Measurements from ENCODE around the gene SHISA3. TPM values are rescaled to one million over a fixed set of nuclear protein-coding genes. Genes with fewer than 3 reads are reported as not detected.

Gene SHISA3
- total and polyA plus RNA-seq, 2 of the 13 experiments (the other 11 are each of a cell fraction or from before 2014, with no cell fraction given) = not detected

GRCh38 chr4:42385516-42385915 is 11.8 kb upstream of the SHISA3 start (continued):
- TF ChIP-seq, protein P1, sequence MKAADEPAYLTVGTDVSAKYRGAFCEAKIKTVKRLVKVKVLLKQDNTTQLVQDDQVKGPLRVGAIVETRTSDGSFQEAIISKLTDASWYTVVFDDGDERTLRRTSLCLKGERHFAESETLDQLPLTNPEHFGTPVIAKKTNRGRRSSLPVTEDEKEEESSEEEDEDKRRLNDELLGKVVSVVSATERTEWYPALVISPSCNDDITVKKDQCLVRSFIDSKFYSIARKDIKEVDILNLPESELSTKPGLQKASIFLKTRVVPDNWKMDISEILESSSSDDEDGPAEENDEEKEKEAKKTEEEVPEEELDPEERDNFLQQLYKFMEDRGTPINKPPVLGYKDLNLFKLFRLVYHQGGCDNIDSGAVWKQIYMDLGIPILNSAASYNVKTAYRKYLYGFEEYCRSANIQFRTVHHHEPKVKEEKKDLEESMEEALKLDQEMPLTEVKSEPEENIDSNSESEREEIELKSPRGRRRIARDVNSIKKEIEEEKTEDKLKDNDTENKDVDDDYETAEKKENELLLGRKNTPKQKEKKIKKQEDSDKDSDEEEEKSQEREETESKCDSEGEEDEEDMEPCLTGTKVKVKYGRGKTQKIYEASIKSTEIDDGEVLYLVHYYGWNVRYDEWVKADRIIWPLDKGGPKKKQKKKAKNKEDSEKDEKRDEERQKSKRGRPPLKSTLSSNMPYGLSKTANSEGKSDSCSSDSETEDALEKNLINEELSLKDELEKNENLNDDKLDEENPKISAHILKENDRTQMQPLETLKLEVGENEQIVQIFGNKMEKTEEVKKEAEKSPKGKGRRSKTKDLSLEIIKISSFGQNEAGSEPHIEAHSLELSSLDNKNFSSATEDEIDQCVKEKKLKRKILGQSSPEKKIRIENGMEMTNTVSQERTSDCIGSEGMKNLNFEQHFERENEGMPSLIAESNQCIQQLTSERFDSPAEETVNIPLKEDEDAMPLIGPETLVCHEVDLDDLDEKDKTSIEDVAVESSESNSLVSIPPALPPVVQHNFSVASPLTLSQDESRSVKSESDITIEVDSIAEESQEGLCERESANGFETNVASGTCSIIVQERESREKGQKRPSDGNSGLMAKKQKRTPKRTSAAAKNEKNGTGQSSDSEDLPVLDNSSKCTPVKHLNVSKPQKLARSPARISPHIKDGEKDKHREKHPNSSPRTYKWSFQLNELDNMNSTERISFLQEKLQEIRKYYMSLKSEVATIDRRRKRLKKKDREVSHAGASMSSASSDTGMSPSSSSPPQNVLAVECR (CRISPR knock-in tag; IDR thresholded peaks at IDR 0.05; ENCODE audit: borderline replicate concordance) = no peak
- TF ChIP-seq ZSCAN12 (CRISPR knock-in tag; IDR thresholded peaks at IDR 0.05) (no peak), SIX1 (CRISPR knock-in tag; IDR thresholded peaks at IDR 0.05; ENCODE audit: borderline replicate concordance) (no peak)

DNA sequence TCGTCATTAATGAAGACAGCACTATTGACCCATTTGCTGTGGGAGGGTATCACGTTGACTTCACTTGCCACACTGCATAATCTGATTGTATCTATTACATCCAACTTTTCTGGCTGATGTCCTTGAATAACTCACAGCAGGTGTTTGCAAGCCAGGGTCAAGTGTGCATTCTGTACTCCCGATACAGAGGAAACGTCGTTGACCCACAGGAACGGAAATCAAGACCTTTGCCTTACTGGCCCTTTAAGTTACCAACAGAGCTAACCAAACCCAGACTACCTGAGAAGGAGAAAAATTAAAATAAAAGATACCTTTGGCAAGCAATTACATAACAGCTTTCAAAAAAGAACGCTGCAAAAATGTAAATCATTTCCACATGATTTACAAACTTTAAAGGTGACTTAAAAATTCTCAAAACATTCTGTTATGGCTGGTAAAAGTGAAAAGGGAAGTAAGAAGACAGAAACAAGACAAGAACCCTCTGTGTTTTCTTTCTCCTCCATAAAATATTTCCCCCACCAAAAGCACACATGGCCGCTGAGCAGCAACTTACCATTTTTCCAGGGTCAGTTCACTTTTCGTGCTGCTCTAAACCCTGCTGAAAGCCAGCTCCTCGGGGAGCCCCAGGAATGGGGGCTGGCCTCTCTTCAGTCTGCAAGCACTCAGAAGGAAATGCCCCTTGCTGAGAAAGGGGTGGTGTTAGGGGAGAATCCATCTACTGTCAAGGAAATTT is 6.5 kb upstream of the SHISA3 start:
- ChIA-PET POLR2A (no interaction called here), CTCF (ENCODE audit: low intra/inter-chr PET ratio, low total read pairs) (no interaction called here)
- H3K79me2 ChIP-seq (ENCODE audit: insufficient read depth, low read length) = no peaks in the 10 kb centered on the region
- H3K4me2 ChIP-seq (ENCODE audit: low read depth, low read length) = no peak overlapping the region
- DNase-seq (ENCODE audit: low spot score) = no peak
- H3K9ac ChIP-seq (ENCODE audit: insufficient read depth, low read depth, low read length) = no peak overlapping the region
- H3K27me3 ChIP-seq (ENCODE audit: control insufficient read depth in 1 of 2, insufficient read depth in 2 of 2, low read length in 2 of 2) = peaks cover 0 to 3% of the 10 kb centered on the region in 2 experiments; a peak in 1 of 5 replicates
- intact Hi-C loops (cut with micrococcal nuclease; ENCODE audit: unreplicated experiment) (no loop called here), in situ Hi-C loops (cut with HindIII; ENCODE audit: extremely low pct_ligation_motif_present, low pct_unique_long_range_greater_than_20kb) (no loop called here)
- WGBS (ENCODE audit: low lambda C conversion rate) = 16% methylated on average over 10 of the region's 10 CpGs
- FAIRE-seq = no peak
- H3K4me1 ChIP-seq (ENCODE audit: insufficient read depth, low read length) = no peaks in the 10 kb centered on the region
- H3K36me3 ChIP-seq (replicated peaks in 1 of 2; ENCODE audit: control insufficient read depth in 1 of 2, insufficient read depth in 2 of 2, low read length in 2 of 2) = no peaks in the 10 kb centered on the region
- no TSS peak for BruUV-seq (replicated peaks)
- no peak overlapping the region for H2AFZ ChIP-seq (ENCODE audit: low read length)
- H3K4me3 ChIP-seq (replicated peaks in 1 of 3; ENCODE audit: insufficient read depth in 1 of 3, low read depth in 2 of 3, low read length in 3 of 3) = no peak overlapping the region
- no peak for ATAC-seq
- no peaks in the 10 kb centered on the region for H4K20me1 ChIP-seq (ENCODE audit: insufficient read depth, low read length)
- no peak overlapping the region for H3K27ac ChIP-seq (ENCODE audit: extremely low read length, insufficient read depth, low read length)
- no peaks in the 10 kb centered on the region for H3K9me3 ChIP-seq (ENCODE audit: low read length)
- no peak for TF ChIP-seq BRCA1 (CRISPR knock-in tag; IDR thresholded peaks at IDR 0.05)
- no peak for TF ChIP-seq HES4 (CRISPR knock-in tag; IDR thresholded peaks at IDR 0.05; ENCODE audit: borderline replicate concordance)
- no peak for TF ChIP-seq SMYD3 (CRISPR knock-in tag; IDR thresholded peaks at IDR 0.05)
- TF ChIP-seq, protein P2, sequence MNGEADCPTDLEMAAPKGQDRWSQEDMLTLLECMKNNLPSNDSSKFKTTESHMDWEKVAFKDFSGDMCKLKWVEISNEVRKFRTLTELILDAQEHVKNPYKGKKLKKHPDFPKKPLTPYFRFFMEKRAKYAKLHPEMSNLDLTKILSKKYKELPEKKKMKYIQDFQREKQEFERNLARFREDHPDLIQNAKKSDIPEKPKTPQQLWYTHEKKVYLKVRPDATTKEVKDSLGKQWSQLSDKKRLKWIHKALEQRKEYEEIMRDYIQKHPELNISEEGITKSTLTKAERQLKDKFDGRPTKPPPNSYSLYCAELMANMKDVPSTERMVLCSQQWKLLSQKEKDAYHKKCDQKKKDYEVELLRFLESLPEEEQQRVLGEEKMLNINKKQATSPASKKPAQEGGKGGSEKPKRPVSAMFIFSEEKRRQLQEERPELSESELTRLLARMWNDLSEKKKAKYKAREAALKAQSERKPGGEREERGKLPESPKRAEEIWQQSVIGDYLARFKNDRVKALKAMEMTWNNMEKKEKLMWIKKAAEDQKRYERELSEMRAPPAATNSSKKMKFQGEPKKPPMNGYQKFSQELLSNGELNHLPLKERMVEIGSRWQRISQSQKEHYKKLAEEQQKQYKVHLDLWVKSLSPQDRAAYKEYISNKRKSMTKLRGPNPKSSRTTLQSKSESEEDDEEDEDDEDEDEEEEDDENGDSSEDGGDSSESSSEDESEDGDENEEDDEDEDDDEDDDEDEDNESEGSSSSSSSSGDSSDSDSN (CRISPR knock-in tag; IDR thresholded peaks at IDR 0.05) = no peak
- no peak for TF ChIP-seq KAT8 (CRISPR knock-in tag; IDR thresholded peaks at IDR 0.05)
- TF ChIP-seq ZBTB1 (CRISPR knock-in tag; IDR thresholded peaks at IDR 0.05; ENCODE audit: borderline replicate concordance) = no peak
- no peak for TF ChIP-seq ZSCAN31 (CRISPR knock-in tag; IDR thresholded peaks at IDR 0.05; ENCODE audit: low read depth)
- no peak for TF ChIP-seq SIN3A (IDR thresholded peaks at IDR 0.05; ENCODE audit: borderline replicate concordance, low read depth, low read length)
- TF ChIP-seq BRD4 (CRISPR knock-in tag; IDR thresholded peaks at IDR 0.05) = no peak
- TF ChIP-seq FOXJ3 (CRISPR knock-in tag; IDR thresholded peaks at IDR 0.05; ENCODE audit: borderline replicate concordance) = no peak
- TF ChIP-seq, protein P3, sequence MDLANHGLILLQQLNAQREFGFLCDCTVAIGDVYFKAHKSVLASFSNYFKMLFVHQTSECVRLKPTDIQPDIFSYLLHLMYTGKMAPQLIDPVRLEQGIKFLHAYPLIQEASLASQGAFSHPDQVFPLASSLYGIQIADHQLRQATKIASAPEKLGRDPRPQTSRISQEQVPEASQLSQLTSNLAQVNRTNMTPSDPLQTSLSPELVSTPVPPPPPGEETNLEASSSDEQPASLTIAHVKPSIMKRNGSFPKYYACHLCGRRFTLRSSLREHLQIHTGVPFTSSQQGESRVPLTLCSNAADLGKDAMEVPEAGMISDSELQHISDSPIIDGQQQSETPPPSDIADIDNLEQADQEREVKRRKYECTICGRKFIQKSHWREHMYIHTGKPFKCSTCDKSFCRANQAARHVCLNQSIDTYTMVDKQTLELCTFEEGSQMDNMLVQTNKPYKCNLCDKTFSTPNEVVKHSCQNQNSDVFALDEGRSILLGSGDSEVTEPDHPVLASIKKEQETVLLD (CRISPR knock-in tag; IDR thresholded peaks at IDR 0.05; ENCODE audit: low read depth) = no peak
- TF ChIP-seq ZNF747 (CRISPR knock-in tag; IDR thresholded peaks at IDR 0.05; ENCODE audit: borderline replicate concordance) = no peak

Data from HepG2 (cell line).